Esophagus squamous epithelium (tissue), 5 donors: ENCODE measurements around the gene TMUB1. TPM values are rescaled to one million over a fixed set of nuclear protein-coding genes. Genes with fewer than 3 reads are reported as not detected.

Source experiments
- DNase-seq: peaks from one replicate; lab custom pipeline; 2025; lab: John Stamatoyannopoulos, UW
- H3K27ac ChIP-seq, 4 donors: fragments of 200-600 bp; sonication (generic); one replicate each; pipeline ENCODE4 v1.5.1; 2016 to 2019; ENCODE audit warnings: mild to moderate bottlenecking in 1 of 4
- H3K27me3 ChIP-seq, 4 donors: fragments of 200-600 bp; sonication (generic); 1 replicate in 3 of 4; 2 replicates in 1 of 4; pipeline versions ENCODE4 v1.5.1 to v1.6.0; 2017 to 2021; ENCODE audit warnings: antibody characterized with exemption in 1 of 4
- H3K36me3 ChIP-seq, 3 donors: fragments of 200-600 bp; sonication (generic); one replicate each; pipeline ENCODE4 v1.5.1; 2016 to 2019
- H3K4me1 ChIP-seq, 3 donors: fragments of 200-600 bp; sonication (generic); one replicate each; pipeline ENCODE4 v1.5.1; 2017 to 2019
- H3K4me3 ChIP-seq, 4 donors: fragments of 200-600 bp; sonication (generic); 1 replicate in 3 of 4; 2 replicates in 1 of 4; pipeline ENCODE4 v1.5.1; 2016 to 2019; ENCODE audit warnings: mild to moderate bottlenecking in 2 of 4, moderate library complexity in 1 of 4
- H3K9me3 ChIP-seq, 3 donors: fragments of 200-600 bp; sonication (generic); one replicate each; pipeline ENCODE4 v1.5.1; 2016 to 2019
- POLR2A ChIP-seq, 4 donors: fragments of 450-650 bp; IDR thresholded peaks; one replicate each; pipeline ENCODE4 v1.6.1; 2017; ENCODE audit warnings: antibody characterized with exemption in 4 of 4, mild to moderate bottlenecking in 4 of 4, moderate library complexity in 3 of 4
- WGBS, 2 donors: methylation state at CpG; one replicate each; pipeline ENCODE4 v1.1.5; 2018; 5-methylcytosine and 5-hydroxymethylcytosine counted together
- intact Hi-C: fragments of 100-400 bp; cut with DNase I; formaldehyde crosslinking; loops from one replicate; pipeline ENCODE4 v1.15.0; 2022
- total RNA-seq, 4 donors: library from RNA; depleted of rRNA; stranded (reverse); fragments of >200 nt; gene quantifications; one replicate each; pipeline ENCODE4 v1.1.0, GENCODE V29; 2016
- TF ChIP-seq, protein P1 (sequence below), 6 experiments: fragments of 450-650 bp in 4 of 6; fragments of 200-600 bp in 2 of 6; sonication (generic) in 2 of 6; IDR thresholded peaks; one replicate each; pipeline ENCODE4 v1.5.1; 2016 to 2019; ENCODE audit warnings: antibody characterized with exemption in 6 of 6, mild to moderate bottlenecking in 4 of 6, moderate library complexity in 4 of 6
- donor health status: DM: yes; HTN: yes; CAD: no.

Gene TMUB1
- total RNA-seq, 4 donors from 2014 or later, result 28.4 to 51.0 (median 35.2) TPM

DNA sequence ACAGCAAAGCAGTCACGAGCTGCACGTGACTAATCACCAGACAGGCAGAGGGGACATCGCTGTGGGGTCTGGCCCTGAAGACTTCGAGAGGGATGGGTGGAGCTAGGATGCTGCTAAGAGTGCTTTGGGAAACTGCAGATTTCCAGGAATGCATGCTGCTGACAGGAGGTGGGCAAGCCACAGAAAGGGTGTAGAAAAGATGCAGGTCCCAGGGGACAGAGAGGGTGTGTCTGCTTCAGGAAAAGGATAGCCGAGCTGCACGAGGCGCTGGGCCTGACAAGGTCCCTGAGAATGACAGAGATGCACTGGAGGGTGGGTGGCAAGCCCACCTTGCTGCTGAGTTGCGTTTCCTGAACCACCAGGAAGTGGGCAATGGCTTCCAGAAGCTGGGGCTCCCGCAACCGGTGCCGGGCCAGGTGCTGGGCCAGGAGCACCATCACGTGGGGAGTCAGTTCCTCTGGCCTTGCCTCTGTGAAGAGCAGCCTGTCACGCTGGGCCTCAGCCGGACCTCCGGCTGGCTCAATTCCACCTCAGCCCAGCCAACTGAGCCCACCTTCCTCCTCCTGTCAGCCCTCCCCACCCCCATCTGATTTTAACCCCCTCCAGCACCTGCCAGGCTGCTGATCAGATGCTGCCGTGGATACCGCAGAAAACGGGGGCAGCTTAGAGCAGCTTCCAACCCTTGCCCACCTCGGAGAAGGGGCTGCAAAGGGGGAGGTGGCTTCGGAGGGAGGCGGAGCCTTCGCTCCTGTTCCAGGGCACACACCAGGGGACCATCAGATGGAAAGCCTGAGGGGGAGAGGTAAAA, 4.9 kb downstream of the TMUB1 start:
- no peak for DNase-seq
- intact Hi-C loops, result no loop called here
- no peak overlapping the region for H3K4me3 ChIP-seq
- H3K9me3 ChIP-seq, result no peaks in the 10 kb centered on the region
- H3K27me3 ChIP-seq, result no peaks in the 10 kb centered on the region
- peaks cover 16 to 62% (median 22%) of the 10 kb centered on the region in 3 donors for H3K36me3 ChIP-seq
- TF ChIP-seq, protein P1, sequence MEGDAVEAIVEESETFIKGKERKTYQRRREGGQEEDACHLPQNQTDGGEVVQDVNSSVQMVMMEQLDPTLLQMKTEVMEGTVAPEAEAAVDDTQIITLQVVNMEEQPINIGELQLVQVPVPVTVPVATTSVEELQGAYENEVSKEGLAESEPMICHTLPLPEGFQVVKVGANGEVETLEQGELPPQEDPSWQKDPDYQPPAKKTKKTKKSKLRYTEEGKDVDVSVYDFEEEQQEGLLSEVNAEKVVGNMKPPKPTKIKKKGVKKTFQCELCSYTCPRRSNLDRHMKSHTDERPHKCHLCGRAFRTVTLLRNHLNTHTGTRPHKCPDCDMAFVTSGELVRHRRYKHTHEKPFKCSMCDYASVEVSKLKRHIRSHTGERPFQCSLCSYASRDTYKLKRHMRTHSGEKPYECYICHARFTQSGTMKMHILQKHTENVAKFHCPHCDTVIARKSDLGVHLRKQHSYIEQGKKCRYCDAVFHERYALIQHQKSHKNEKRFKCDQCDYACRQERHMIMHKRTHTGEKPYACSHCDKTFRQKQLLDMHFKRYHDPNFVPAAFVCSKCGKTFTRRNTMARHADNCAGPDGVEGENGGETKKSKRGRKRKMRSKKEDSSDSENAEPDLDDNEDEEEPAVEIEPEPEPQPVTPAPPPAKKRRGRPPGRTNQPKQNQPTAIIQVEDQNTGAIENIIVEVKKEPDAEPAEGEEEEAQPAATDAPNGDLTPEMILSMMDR (IDR thresholded peaks at IDR 0.05), result no peak
- TF ChIP-seq POLR2A (IDR thresholded peaks at IDR 0.05), result no peak
- peak overlapping the region in 2 of 4 donors; percentile 5 to 34 for H3K27ac ChIP-seq
- H3K4me1 ChIP-seq, result peaks cover 34 to 62% (median 35%) of the 10 kb centered on the region in 3 donors
- 54 to 58% methylated on average over 6 to 16 of the region's 22 CpGs for WGBS, 2 donors

DNA sequence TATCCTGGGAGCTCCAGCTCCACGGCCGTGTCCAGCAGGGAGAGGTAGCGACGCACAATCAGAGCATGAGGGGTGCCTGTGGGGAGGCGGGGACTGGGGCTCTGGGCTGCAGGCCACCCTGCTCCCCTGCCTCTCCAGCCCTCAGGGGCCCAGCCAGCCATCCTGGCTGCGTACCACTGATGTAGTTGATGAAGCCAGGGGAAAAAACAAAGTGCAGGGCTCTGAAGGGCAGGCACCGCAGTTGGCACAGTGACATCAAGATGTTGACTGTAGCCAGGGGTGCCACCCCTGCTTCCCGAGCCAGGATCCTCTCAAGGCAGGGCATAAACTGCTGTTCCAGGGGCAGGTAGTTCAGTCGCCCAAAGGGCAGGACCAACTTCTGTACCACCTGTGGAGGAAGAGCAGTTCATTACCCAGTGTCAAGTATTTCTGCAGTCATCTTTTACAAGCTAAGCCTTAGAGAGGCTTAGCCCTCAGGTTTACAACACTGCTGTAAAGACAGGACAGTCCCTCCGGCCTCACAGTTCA, 5.5 kb downstream of the TMUB1 start:
- peaks cover 16 to 68% (median 22%) of the 10 kb centered on the region in 3 donors for H3K36me3 ChIP-seq
- peak overlapping the region in 2 of 4 donors; percentile 5 to 34 for H3K27ac ChIP-seq
- 20 to 100% methylated on average over 1 to 2 of the region's 10 CpGs for WGBS, 2 donors
- peaks cover 34 to 57% (median 35%) of the 10 kb centered on the region in 3 donors for H3K4me1 ChIP-seq
- no peaks in the 10 kb centered on the region for H3K27me3 ChIP-seq
- no peaks in the 10 kb centered on the region for H3K9me3 ChIP-seq
- no peak overlapping the region for H3K4me3 ChIP-seq
- intact Hi-C loops, result no loop called here
- no peak for TF ChIP-seq POLR2A (IDR thresholded peaks at IDR 0.05)
- TF ChIP-seq, protein P1 (IDR thresholded peaks at IDR 0.05), result no peak
- DNase-seq, result no peak

DNA sequence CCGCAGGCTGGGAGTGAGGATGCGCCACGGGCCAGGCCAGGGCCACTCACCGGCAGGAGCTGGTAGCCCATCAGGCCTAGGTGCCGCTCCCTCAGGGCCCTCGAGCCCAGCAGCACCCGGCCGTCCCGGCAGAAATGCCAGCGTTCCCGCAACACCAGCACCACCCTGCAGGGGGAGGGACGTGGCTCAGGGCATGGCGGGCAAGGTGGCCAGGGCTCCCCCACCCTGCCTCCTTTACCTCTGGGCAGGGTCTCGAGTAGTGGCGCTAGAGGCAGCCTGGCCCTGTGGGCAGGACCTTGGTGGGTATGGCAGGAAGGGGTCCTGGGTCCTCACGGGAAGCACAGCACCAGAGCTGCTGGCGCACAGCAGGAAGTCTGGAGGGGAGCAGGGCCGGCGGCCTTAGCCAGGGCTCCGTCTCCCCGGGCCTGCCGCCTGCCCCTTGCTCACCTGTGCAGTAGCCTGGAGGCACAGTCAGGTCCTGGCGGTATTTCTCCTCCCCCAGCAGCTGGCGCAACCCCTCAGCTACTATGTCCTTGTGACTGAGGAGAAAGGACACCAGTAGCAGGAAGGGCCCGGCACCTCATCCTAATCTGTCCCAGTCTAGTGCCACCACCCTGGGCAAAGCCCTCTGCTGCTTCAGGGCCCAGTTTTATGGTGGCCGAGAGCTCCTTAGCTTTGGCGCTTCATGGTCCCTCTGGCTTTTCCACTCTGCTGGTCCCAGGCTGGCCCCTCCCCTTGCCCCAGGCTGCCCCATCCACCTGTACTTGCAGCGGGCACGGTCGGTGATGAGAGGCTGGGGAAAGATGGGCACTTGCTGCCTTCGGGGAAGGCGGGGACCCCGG, 6.2 kb downstream of the TMUB1 start:
- no peaks in the 10 kb centered on the region for H3K9me3 ChIP-seq
- no peaks in the 10 kb centered on the region for H3K27me3 ChIP-seq
- no peak for DNase-seq
- WGBS, 2 donors, result 56 to 63% methylated on average over 6 to 8 of the region's 33 CpGs
- peaks cover 28 to 50% (median 28%) of the 10 kb centered on the region in 3 donors for H3K4me1 ChIP-seq
- peaks cover 17 to 75% (median 28%) of the 10 kb centered on the region in 3 donors for H3K36me3 ChIP-seq
- no peak for TF ChIP-seq POLR2A (IDR thresholded peaks at IDR 0.05)
- TF ChIP-seq, protein P1 (IDR thresholded peaks at IDR 0.05), result peak in 2 of 6 experiments; percentile 11 to 39
- intact Hi-C loops, result no loop called here
- no peak overlapping the region for H3K4me3 ChIP-seq
- H3K27ac ChIP-seq, result peak overlapping the region in 1 of 4 donors; percentile 2

DNA sequence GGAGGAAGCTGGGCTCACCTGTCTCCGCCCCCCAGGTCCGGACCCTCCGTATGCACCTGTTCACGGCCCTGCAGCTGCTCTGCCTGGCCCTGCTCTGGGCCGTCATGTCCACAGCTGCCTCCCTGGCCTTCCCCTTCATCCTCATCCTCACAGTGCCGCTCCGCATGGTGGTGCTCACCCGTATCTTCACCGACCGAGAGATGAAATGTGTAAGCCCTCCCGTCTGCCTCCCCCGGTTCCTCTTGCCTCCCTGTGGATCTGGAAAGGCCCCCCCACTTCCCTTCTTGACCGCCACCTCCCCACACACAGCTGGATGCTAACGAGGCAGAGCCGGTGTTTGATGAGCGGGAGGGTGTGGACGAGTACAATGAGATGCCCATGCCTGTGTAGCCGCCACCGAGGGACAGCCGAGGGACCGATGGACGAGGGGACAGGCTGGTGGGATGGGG, 7.3 kb downstream of the TMUB1 start:
- Histone ChIP-seq H3K9me3 (no peaks in the 10 kb centered on the region), H3K4me3 (no peak overlapping the region), H3K36me3 (peaks cover 28 to 86% (median 38%) of the 10 kb centered on the region in 3 donors), H3K27me3 (no peaks in the 10 kb centered on the region), H3K4me1 (peaks cover 17 to 39% (median 17%) of the 10 kb centered on the region in 3 donors), H3K27ac (no peak overlapping the region)
- intact Hi-C loops, result no loop called here
- WGBS, 2 donors, result 83 to 88% methylated on average over 10 to 17 of the region's 22 CpGs
- TF ChIP-seq, protein P1 (IDR thresholded peaks at IDR 0.05), result no peak
- no peak for TF ChIP-seq POLR2A (IDR thresholded peaks at IDR 0.05)
- DNase-seq, result no peak
